SIG-M5 treated with dmso at 0.1 percent for 504 hours (cell line): ENCODE results near the gene HINT1.
"Not testable (repeated sequence)": the region's sequence is repeated elsewhere in the genome, so short reads cannot be mapped to it uniquely, and the experiment has no call there.

Experiments used
- DNase-seq: peaks from one replicate; lab custom pipeline; 2025; ENCODE audit not compliant: unreplicated experiment; lab: John Stamatoyannopoulos, UW

HINT1 gene

GRCh38 chr5:131171276-131171810 is 6.3 kb upstream of the HINT1 start:
- DNase-seq, result peak; percentile 5

- DNase-seq, result peak; percentile 100
Observed at GRCh38 chr5:131170540-131171275, 5.7 kb upstream of the HINT1 start, which contains the start of gene LYRM7. Gene LYRM7, plus strand, starts transcription at chr5:131170944. Its CDS starts 77 bp downstream, at chr5:131171021.

- peak; percentile 17 for DNase-seq
Observed at GRCh38 chr5:131169810-131170539, 4.9 kb upstream of the HINT1 start.

- no peak for DNase-seq
Observed at GRCh38 chr5:131167615-131168014, 2.6 kb upstream of the HINT1 start.

- peak; percentile 77 for DNase-seq
Observed at GRCh38 chr5:131164191-131165118, 601 bp downstream of the HINT1 start.

GRCh38 chr5:131163276-131164119 is 1.6 kb downstream of the HINT1 start:
- DNase-seq, result peak; percentile 41

GRCh38 chr5:131160134-131160533 is 4.9 kb downstream of the HINT1 start:
- DNase-seq, result no peak

GRCh38 chr5:131156957-131157356 is 8.1 kb downstream of the HINT1 start:
- DNase-seq, result no peak

- peak; percentile 6 for DNase-seq
Observed at GRCh38 chr5:131156385-131156784, 8.7 kb downstream of the HINT1 start.

GRCh38 chr5:131151216-131151615 is 13.8 kb downstream of the HINT1 start:
- no peak for DNase-seq

GRCh38 chr5:131150408-131150807 is 14.6 kb downstream of the HINT1 start:
- no peak for DNase-seq

- DNase-seq, result no peak
Observed at GRCh38 chr5:131148835-131149234, 16.2 kb downstream of the HINT1 start.

GRCh38 chr5:131147258-131147657 is 17.8 kb downstream of the HINT1 start:
- no peak for DNase-seq

- DNase-seq, result no peak
Observed at GRCh38 chr5:131142970-131143617, 22.0 kb downstream of the HINT1 start.

- DNase-seq, result no peak
Observed at GRCh38 chr5:131139321-131139720, 25.7 kb downstream of the HINT1 start.

GRCh38 chr5:131138406-131138805 is 26.6 kb downstream of the HINT1 start:
- not testable (repeated sequence) for DNase-seq

- DNase-seq, result not testable (repeated sequence)
Observed at GRCh38 chr5:131133091-131133490, 32.0 kb downstream of the HINT1 start.

GRCh38 chr5:131129306-131129705 is 35.8 kb downstream of the HINT1 start:
- DNase-seq, result no peak

- DNase-seq, result not testable (repeated sequence)
Observed at GRCh38 chr5:131127244-131127643, 37.8 kb downstream of the HINT1 start.

GRCh38 chr5:131114754-131115153 is 50.3 kb downstream of the HINT1 start:
- DNase-seq, result no peak
